GM12891 (cell line): ENCODE data around the gene USP11.

Experiments
- POLR2A ChIP-seq: IDR thresholded peaks from 2 replicates; pipeline ENCODE4 v1.6.1; 2011; ENCODE audit warnings: low read depth, low read length, control low read depth
- POLR2AphosphoS5 ChIP-seq: IDR thresholded peaks from 2 replicates; pipeline ENCODE4 v1.6.1; 2011; ENCODE audit warnings: low read depth, low read length, control low read depth
- POU2F2 ChIP-seq: IDR thresholded peaks from 2 replicates; pipeline ENCODE4 v1.6.1; 2011; ENCODE audit warnings: low read depth, mild to moderate bottlenecking, control low read depth, low read length, moderate library complexity
- SPI1 ChIP-seq: IDR thresholded peaks from 2 replicates; pipeline ENCODE4 v1.6.1; 2011; ENCODE audit warnings: low read depth, low read length, control low read depth
- TAF1 ChIP-seq: IDR thresholded peaks from 2 replicates; pipeline ENCODE4 v1.6.1; 2011; ENCODE audit warnings: low read depth, low read length, control low read depth

DNA sequence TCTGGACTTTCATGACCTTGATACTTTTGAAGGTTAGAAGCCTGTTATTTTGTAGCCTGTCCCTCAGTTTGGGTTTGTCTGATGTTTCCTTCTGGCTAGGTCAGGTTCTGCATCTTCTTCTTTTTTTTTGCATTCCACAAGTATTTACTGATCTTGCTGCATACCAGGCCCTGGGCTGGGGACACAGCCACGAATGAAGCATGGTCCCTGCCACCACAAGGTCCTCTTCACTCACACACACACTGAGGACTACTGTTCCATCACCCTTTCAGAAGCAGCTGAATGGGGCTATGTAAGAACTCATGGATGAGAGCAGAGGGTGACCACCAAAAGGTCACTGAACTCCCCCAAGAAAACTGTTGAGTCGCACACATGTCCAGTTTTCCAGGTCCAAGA lies 39.2 kb downstream of the USP11 start:
- TF ChIP-seq POLR2A, result no peak
- no peak for TF ChIP-seq POLR2AphosphoS5
- TF ChIP-seq TAF1, result no peak
- TF ChIP-seq SPI1, result no peak
- no peak for TF ChIP-seq POU2F2
